Hepatocyte (in vitro differentiated cells): ENCODE results near the gene STKLD1. TPM values are rescaled to one million over a fixed set of nuclear protein-coding genes. Genes with fewer than 3 reads are reported as not detected.

Experiments used
- DNase-seq: peaks from one replicate; pipeline ENCODE4 v3.0.0-alpha.2; 2016; ENCODE audit warnings: low spot score
- H2AFZ ChIP-seq: fragments of 200-600 bp; sonication (generic); 2 replicates; pipeline ENCODE4 v1.6.0; 2016; ENCODE audit warnings: antibody characterized with exemption, mild to moderate bottlenecking
- H3K27ac ChIP-seq: fragments of 200-600 bp; sonication (generic); 2 replicates; pipeline ENCODE4 v1.5.1; 2016; ENCODE audit warnings: mild to moderate bottlenecking
- H3K27me3 ChIP-seq: fragments of 200-600 bp; sonication (generic); 2 replicates; pipeline ENCODE4 v1.6.1; 2016
- H3K36me3 ChIP-seq: fragments of 200-600 bp; sonication (generic); replicated peaks from 2 replicates; pipeline ENCODE4 v1.5.1; 2016; ENCODE audit warnings: low read depth; ENCODE audit not compliant: insufficient read depth
- H3K4me1 ChIP-seq: fragments of 200-600 bp; sonication (generic); 2 replicates; pipeline ENCODE4 v1.5.1; 2016; ENCODE audit warnings: mild to moderate bottlenecking, moderate library complexity; ENCODE audit not compliant: insufficient read depth
- H3K4me2 ChIP-seq: fragments of 200-600 bp; sonication (generic); 2 replicates; pipeline ENCODE4 v1.6.0; 2016
- H3K4me3 ChIP-seq: fragments of 200-600 bp; sonication (generic); 2 replicates; pipeline ENCODE4 v1.5.1; 2016; ENCODE audit warnings: mild to moderate bottlenecking
- H3K79me2 ChIP-seq: fragments of 200-600 bp; sonication (generic); 2 replicates; pipeline ENCODE4 v1.6.0; 2017; ENCODE audit warnings: mild to moderate bottlenecking
- H3K9me2 ChIP-seq: fragments of 200-600 bp; sonication (generic); replicated peaks from 2 replicates; pipeline ENCODE4 v1.6.0; 2017; ENCODE audit warnings: mild to moderate bottlenecking; ENCODE audit not compliant: insufficient read depth
- H3K9me3 ChIP-seq: fragments of 200-600 bp; sonication (generic); 2 replicates; pipeline ENCODE4 v1.5.1; 2016; ENCODE audit warnings: low read depth, mild to moderate bottlenecking
- H4K20me1 ChIP-seq: fragments of 200-600 bp; sonication (generic); 2 replicates; pipeline ENCODE4 v1.6.0; 2016; ENCODE audit warnings: mild to moderate bottlenecking; ENCODE audit not compliant: insufficient read depth, poor library complexity, severe bottlenecking
- CTCF ChIP-seq: fragments of 200-600 bp; sonication (generic); IDR thresholded peaks from 2 replicates; pipeline ENCODE4 v1.5.1; 2016; ENCODE audit warnings: antibody characterized with exemption, mild to moderate bottlenecking; ENCODE audit not compliant: poor library complexity
- EZH2 ChIP-seq: fragments of 200-600 bp; sonication (generic); IDR thresholded peaks from 2 replicates; pipeline ENCODE4 v1.6.1; 2016; ENCODE audit warnings: antibody characterized with exemption, mild to moderate bottlenecking, borderline replicate concordance
- EZH2phosphoT487 ChIP-seq: fragments of 200-600 bp; sonication (generic); IDR thresholded peaks from one replicate; pipeline ENCODE4 v1.6.1; 2018; ENCODE audit warnings: antibody characterized with exemption, mild to moderate bottlenecking, low read depth, moderate library complexity; ENCODE audit not compliant: unreplicated experiment, severe bottlenecking
- WGBS: methylation state at CpG from one replicate; pipeline ENCODE4 v1.1.6; 2016; ENCODE audit warnings: low lambda C conversion rate; ENCODE audit errors: missing lambda C conversion rate; 5-methylcytosine and 5-hydroxymethylcytosine counted together
- polyA plus RNA-seq: library from polyadenylated mRNA; unstranded; fragments of >200 nt; fragmentation: Nextera tagmentation; extraction: Ambion mirVana; gene quantifications from 2 replicates; pipeline ENCODE4 v1.2.1, GENCODE V29; 2016
- total RNA-seq: library from RNA; depleted of rRNA; stranded (reverse); fragments of >200 nt; gene quantifications from 2 replicates; pipeline ENCODE4 v1.2.3, GENCODE V29; 2014

The STKLD1 gene
- total and polyA plus RNA-seq, 2 experiments from 2014 or later: 0.10 to 2.5 TPM

- Histone ChIP-seq H3K4me3 (no peak overlapping the region), H3K79me2 (peaks cover 64% of the 10 kb centered on the region), H3K4me2 (no peak overlapping the region), H3K36me3 (no peaks in the 10 kb centered on the region), H3K4me1 (peaks cover 14% of the 10 kb centered on the region), H3K9me2 (no peaks in the 10 kb centered on the region), H2AFZ (no peak overlapping the region), H3K9me3 (no peaks in the 10 kb centered on the region), H3K27me3 (no peaks in the 10 kb centered on the region), H4K20me1 (peaks cover 44% of the 10 kb centered on the region), H3K27ac (peak overlapping the region; percentile 31)
- 89% methylated on average over 21 of the region's 21 CpGs for WGBS
- no peak for DNase-seq
- TF ChIP-seq EZH2: no peak
- TF ChIP-seq EZH2phosphoT487: no peak
- TF ChIP-seq CTCF: no peak
These were observed 15.5 kb upstream of the STKLD1 start for GRCh38 chr9:133360400-133361393.

- no peak for DNase-seq
- no peak overlapping the region for H3K4me3 ChIP-seq
- no peaks in the 10 kb centered on the region for H3K36me3 ChIP-seq
- peaks cover 53% of the 10 kb centered on the region for H4K20me1 ChIP-seq
- peaks cover 69% of the 10 kb centered on the region for H3K79me2 ChIP-seq
- no peak for TF ChIP-seq EZH2phosphoT487
- TF ChIP-seq CTCF: no peak
- TF ChIP-seq EZH2: no peak
- H3K4me1 ChIP-seq: peaks cover 14% of the 10 kb centered on the region
- no peaks in the 10 kb centered on the region for H3K9me2 ChIP-seq
- H3K9me3 ChIP-seq: no peaks in the 10 kb centered on the region
- no peak overlapping the region for H3K27ac ChIP-seq
- no peak overlapping the region for H3K4me2 ChIP-seq
- H3K27me3 ChIP-seq: no peaks in the 10 kb centered on the region
- no peak overlapping the region for H2AFZ ChIP-seq
- 91% methylated on average over 13 of the region's 13 CpGs for WGBS
These were observed 14.6 kb upstream of the STKLD1 start for GRCh38 chr9:133361507-133362092.

GRCh38 chr9:133362359-133363044 lies 13.7 kb upstream of the STKLD1 start:
- H3K9me3 ChIP-seq: no peaks in the 10 kb centered on the region
- TF ChIP-seq CTCF: no peak
- no peak for TF ChIP-seq EZH2phosphoT487
- no peak for TF ChIP-seq EZH2
- H3K79me2 ChIP-seq: peaks cover 70% of the 10 kb centered on the region
- 89% methylated on average over 15 of the region's 15 CpGs for WGBS
- peaks cover 62% of the 10 kb centered on the region for H4K20me1 ChIP-seq
- H3K4me3 ChIP-seq: no peak overlapping the region
- no peak overlapping the region for H3K4me2 ChIP-seq
- no peaks in the 10 kb centered on the region for H3K36me3 ChIP-seq
- no peak for DNase-seq
- H3K4me1 ChIP-seq: peaks cover 7% of the 10 kb centered on the region
- no peaks in the 10 kb centered on the region for H3K27me3 ChIP-seq
- no peaks in the 10 kb centered on the region for H3K9me2 ChIP-seq
- no peak overlapping the region for H2AFZ ChIP-seq
- no peak overlapping the region for H3K27ac ChIP-seq
